HG02642 (cell line): ENCODE data around the gene GET3.
"Not testable (repeated sequence)": the region's sequence is repeated elsewhere in the genome, so short reads cannot be mapped to it uniquely, and the experiment has no call there.

Source experiments
- ATAC-seq: cut with Tn5 transposase; IDR thresholded peaks from one replicate; pipeline ENCODE4 v1.9.1; 2021; ENCODE audit warnings: mild to moderate bottlenecking; ENCODE audit not compliant: unreplicated experiment, poor library complexity

Gene GET3

DNA sequence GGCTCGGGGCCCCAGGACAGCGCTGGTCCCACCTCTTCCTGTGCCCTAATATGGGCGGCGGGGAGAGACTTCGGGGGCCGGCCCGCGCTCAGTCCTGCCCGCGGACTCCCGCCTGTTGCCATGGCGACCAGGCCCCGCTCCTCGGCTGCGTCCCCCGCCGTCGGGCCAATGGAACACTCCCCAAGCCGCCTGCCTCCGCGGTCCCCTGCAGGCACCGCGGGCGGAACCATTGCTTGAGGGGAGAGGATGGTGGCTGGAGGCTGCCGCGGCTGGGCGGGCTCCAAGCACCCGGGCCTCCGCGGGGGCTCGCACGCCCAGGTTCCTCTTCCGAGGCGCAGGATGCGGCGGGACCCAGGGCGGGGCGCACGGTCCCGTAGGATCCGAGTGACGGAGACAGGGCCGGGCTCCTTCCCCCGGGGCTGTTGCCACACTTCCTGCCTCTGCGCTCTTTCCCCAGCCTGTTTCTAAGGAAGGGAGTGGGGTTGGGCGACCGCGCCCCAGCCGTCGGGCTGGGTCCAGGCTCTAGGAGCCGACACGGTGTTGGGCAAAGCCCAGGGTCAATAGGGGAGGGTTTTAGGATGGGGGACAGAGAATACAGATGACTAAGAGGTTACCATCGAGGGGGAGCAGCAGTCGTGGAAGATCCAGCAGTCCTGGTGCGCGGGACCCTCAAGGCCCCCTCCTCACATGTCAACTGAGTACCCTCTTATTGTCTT, 52.8 kb downstream of the GET3 start:
- peak; percentile 44 for ATAC-seq

DNA sequence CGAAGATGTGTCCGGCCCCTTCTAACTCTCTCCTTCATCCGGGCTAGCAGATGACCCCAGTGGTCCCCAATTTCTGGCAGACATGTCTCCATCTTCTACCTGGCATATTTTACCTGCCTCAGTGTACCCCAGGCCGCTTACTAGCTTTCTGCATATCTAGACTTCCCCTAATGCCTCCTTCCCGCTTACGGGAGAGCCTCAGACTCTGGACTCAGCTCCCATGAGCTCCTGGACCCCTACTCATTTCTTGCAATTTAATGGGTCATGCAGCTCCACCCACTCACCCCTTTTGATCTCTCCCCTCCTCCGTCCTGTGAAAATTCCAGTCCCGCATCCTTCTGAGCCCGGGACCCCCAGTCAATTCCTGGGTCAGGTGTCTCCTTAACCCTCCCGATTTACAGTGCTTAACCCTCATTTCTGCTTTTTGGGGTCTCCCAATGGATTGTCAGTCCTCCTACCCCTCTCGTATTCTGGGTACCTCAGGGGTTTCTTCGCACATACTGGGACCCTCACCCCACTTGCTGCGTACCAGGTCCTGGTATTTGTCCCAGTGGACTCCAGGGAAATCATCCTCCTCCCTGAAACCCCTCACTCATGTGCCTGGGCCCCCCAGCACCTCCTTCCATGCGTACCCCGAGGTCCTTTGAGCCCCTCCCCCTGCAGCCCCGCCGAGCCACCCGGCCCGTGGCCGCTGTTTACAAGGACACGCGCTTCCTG, 53.5 kb downstream of the GET3 start:
- no peak for ATAC-seq

DNA sequence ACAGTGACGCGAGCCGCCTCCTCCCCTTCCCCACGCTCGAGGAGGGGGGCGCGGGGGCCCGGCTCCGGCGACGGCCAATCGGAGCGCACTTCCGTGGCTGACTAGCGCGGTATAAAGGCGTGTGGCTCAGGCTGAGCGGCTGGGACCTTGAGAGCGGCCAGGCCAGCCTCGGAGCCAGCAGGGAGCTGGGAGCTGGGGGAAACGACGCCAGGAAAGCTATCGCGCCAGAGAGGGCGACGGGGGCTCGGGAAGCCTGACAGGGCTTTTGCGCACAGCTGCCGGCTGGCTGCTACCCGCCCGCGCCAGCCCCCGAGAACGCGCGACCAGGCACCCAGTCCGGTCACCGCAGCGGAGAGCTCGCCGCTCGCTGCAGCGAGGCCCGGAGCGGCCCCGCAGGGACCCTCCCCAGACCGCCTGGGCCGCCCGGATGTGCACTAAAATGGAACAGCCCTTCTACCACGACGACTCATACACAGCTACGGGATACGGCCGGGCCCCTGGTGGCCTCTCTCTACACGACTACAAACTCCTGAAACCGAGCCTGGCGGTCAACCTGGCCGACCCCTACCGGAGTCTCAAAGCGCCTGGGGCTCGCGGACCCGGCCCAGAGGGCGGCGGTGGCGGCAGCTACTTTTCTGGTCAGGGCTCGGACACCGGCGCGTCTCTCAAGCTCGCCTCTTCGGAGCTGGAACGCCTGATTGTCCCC, 54.2 kb downstream of the GET3 start, which contains the start of gene JUNB:
TSS of gene JUNB (plus strand) at position 142 of the 706 bp plus-strand sequence. CDS start at position 428, 286 bp downstream.
- peak; percentile 36 for ATAC-seq

DNA sequence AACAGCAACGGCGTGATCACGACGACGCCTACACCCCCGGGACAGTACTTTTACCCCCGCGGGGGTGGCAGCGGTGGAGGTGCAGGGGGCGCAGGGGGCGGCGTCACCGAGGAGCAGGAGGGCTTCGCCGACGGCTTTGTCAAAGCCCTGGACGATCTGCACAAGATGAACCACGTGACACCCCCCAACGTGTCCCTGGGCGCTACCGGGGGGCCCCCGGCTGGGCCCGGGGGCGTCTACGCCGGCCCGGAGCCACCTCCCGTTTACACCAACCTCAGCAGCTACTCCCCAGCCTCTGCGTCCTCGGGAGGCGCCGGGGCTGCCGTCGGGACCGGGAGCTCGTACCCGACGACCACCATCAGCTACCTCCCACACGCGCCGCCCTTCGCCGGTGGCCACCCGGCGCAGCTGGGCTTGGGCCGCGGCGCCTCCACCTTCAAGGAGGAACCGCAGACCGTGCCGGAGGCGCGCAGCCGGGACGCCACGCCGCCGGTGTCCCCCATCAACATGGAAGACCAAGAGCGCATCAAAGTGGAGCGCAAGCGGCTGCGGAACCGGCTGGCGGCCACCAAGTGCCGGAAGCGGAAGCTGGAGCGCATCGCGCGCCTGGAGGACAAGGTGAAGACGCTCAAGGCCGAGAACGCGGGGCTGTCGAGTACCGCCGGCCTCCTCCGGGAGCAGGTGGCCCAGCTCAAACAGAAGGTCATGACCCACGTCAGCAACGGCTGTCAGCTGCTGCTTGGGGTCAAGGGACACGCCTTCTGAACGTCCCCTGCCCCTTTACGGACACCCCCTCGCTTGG, 55.0 kb downstream of the GET3 start:
- ATAC-seq, result no peak

DNA sequence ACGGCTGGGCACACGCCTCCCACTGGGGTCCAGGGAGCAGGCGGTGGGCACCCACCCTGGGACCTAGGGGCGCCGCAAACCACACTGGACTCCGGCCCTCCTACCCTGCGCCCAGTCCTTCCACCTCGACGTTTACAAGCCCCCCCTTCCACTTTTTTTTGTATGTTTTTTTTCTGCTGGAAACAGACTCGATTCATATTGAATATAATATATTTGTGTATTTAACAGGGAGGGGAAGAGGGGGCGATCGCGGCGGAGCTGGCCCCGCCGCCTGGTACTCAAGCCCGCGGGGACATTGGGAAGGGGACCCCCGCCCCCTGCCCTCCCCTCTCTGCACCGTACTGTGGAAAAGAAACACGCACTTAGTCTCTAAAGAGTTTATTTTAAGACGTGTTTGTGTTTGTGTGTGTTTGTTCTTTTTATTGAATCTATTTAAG, 55.6 kb downstream of the GET3 start:
- no peak for ATAC-seq

DNA sequence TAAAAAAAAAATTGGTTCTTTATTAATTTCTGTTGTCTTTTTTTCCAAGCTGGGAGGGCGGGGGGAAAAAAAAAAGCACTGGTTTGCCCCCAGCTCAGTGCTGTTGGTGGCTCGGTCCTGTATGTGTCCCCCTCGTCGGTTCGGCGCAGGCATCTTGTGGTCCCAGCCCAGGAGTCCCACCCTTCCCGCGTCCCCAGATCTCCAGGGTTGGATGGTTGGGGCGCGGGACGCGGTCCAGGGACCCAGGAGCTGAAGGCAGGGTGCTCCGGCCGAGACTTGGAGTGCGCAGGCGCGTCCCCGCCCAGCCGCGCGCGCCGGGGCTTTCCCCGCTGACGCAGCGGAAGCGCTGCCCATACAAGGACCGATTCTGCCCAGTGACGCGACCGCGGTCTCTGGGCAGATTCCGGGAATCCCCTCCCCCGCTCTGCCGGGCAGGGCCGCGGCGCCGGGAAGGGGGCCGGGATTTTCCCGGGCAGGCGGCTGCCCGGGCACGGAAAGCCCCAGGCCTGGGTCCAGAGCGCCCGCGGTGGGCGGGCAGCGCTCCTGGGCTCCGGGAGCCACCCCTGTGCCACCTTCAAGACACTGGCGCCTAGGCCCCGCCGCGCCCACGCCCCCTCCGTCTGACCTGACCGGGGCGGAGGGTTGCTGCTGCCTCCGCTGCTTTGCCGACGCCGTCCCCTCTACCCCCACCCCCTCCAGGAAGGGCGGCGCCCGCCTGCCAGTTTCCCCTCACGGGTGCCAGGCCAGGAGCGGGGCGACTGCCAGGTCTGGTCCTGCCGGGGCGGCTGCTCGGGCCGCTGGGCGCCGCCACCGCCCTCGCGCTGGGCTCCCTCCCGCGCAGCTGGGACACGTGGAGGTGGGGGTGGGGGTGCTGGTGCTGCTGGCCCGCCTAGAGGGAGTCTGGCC, 56.2 kb downstream of the GET3 start:
- ATAC-seq, result peak; percentile 40

DNA sequence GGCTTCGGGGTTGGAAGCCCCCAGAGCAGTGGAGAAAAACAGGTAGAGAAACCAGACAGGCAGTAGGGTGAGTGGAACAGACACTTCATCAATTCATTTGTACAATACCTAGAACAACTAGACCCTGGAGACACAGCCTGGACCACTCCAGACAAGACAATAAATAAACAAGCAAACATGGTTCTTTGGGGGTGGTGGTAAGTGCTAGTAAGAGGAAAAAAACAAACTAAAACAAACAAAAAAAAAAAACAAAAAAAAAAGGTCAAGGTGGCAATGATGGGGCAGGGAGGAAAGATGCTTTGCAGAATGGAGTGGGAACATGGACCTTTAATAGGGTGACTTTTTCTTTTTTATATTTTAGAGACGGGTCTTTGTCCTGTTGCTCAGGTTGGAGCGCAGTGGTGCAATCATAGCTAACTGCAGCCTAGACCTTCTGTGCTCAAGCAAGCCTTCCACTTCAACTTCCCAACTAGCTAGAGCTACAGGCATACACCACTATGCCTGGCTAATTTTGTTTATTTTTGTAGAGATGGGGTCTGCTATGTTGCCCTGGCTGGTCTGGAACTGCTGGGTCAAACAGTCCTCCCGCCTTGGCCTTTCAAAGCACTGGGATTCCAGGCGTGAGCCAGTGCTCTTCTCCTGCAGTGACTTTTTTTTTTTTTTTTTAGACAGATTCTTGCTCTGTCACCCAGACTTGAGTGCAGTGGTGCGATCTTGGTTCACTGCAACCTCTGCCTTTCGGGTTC, 57.1 kb downstream of the GET3 start:
- ATAC-seq, result no peak

DNA sequence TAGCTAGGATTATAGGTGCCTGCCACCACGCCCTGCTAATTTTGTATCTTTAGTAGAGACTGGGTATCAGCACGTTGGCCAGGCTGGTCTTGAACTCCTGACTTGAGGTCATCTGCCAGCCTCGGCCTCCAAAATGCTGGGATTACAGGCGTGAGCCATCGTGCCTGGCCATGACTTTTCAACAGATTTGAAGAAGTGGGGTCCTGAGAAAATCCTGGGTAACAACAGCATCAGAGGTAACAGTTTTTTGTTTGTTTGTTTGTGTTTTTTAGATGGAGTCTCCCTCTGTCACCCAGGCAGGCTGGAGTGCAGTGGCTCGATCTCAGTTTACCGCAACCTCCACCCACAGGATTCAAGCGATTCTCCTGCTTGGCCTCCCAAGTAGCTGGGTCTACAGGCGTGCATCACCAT, 57.7 kb downstream of the GET3 start:
- no peak for ATAC-seq

DNA sequence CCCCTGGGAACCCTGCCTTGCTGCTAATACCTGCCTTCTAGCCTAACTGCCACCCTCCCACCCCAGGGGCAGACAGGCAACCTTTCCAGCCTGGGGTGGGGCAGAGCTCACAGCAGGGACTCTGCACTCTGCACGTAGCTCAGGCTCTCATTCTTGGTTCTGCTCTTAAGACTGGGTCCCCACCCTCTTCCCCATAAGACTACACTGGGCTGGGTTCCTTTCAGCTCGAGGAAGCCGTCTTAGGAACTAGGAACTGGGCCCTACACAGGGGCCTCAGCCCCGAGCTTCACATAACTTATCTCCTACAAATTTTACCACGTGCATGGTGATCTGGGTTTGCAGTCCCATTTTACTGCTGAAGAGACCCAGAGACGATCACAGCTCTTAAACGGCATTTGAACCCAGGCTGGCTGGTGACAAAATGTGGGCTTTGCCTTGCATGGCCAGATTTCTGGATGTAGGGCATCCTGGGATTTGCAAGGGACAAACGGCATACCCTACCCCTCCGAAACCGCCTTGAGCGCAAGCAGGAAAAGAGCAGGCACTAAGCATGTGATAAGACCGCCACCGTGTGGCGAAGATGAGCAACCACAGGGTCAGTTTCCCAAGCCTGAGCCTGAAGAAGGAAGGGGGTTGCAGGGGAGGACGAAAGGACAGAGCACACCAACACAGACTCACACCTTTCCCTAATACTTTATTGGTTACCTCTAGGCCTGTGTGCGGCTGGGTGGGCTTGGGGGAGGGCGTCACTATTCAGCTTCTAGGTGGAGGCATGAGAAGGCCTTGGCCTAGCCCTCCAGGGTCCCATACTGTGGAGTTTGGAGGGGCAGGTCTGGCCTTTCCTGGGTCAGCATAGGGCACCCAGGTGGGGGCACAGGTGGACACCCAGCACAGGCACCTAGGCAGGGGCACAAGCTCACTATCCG, 59.1 kb downstream of the GET3 start:
- no peak for ATAC-seq

DNA sequence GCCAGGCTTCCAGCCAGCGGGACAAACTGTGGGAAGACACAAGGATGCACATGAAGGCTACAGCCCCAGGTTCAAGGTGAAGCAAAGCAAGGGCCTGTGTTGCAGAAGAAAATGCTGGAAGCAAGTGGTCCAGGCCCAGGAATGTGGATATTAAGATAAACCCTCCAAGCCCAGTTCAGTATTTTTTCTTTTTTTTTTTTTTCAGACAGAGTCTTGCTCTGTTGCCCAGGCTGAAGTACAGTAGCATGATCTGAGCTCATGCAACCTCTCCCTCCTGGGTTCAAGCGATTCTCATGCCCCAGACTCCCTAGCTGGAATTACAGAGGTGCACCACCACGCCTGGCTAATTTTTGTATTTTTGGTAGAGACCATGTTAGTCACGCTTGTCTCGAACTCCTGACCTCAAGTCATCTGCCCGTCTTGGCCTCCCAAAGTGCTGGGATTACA, 59.9 kb downstream of the GET3 start:
- no peak for ATAC-seq

DNA sequence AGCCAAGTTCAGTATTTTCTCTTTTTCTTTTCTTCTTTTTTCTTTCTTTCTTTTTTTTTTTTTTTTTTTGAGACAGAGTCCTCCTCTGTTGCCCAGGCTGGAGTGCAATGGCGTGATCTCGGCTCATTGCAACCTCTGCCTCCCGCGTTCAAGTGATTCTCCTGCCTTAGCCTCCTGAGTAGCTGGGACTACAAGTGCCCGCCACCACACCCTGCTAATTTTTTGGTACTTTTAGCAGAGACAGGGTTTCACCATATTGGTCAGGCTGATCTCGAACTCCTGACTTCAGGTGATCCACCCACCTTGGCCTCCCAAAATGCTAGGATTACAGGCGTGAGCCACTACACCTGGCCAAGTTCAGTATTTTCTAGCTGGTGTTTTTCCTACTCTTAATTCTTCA, 60.3 kb downstream of the GET3 start:
- not testable (repeated sequence) for ATAC-seq
